ENCODE results near the gene PCCA.

The PCCA gene

GRCh38 chr13:100273138-100273537 lies 184.2 kb downstream of the PCCA start:
- Histone ChIP-seq H3K4me3 (ENCODE audit: insufficient read depth in 1 of 2, low read depth in 1 of 2, low read length in 2 of 2) (no peak overlapping the region), H3K79me1 (replicated peaks; ENCODE audit: low read length, poor library complexity, severe bottlenecking) (peaks cover 19% of the 10 kb centered on the region), H4K91ac (ENCODE audit: low read length) (no peak overlapping the region), H3K4ac (ENCODE audit: low read depth in 1 of 2, low read length in 2 of 2) (no peak overlapping the region), H2AK5ac (ENCODE audit: low read length, severe bottlenecking) (no peak overlapping the region), H3K14ac (ENCODE audit: low read length in 2 of 2) (no peak overlapping the region), H3K9me3 (ENCODE audit: control insufficient read depth, low read length) (no peaks in the 10 kb centered on the region), H2BK120ac (ENCODE audit: low read depth, low read length) (no peak overlapping the region), H3K36me3 (ENCODE audit: control insufficient read depth in 1 of 2, insufficient read depth in 2 of 2, low read depth in 1 of 2, low read length in 2 of 2) (peaks cover 7 to 32% of the 10 kb centered on the region in 2 experiments), H4K8ac (ENCODE audit: low read length) (no peak overlapping the region), H2AFZ (ENCODE audit: low read depth, low read length) (no peak overlapping the region), H3K4me2 (ENCODE audit: low read length, poor library complexity, severe bottlenecking) (no peak overlapping the region), H2BK5ac (ENCODE audit: low read depth, low read length, poor library complexity, severe bottlenecking) (no peak overlapping the region), H3K4me1 (ENCODE audit: control insufficient read depth, insufficient read depth, low read depth, low read length) (peaks cover 9% of the 10 kb centered on the region), H3K23ac (ENCODE audit: low read length in 2 of 2) (no peak overlapping the region), H2BK15ac (ENCODE audit: low read depth, poor library complexity, severe bottlenecking) (no peak overlapping the region), H3K9ac (ENCODE audit: low read length) (no peak overlapping the region), H3K27ac (ENCODE audit: low read length, poor library complexity, severe bottlenecking) (no peak overlapping the region), H3K27me3 (ENCODE audit: control insufficient read depth in 1 of 2, insufficient read depth in 1 of 2, low read length in 2 of 2) (no peaks in the 10 kb centered on the region), H3K18ac (ENCODE audit: low read depth in 1 of 2, low read length in 2 of 2) (no peak overlapping the region), H2BK12ac (ENCODE audit: low read length in 2 of 2) (no peak overlapping the region)
- 99% methylated on average over 5 of the region's 6 CpGs for WGBS
- no peak for DNase-seq

DNA sequence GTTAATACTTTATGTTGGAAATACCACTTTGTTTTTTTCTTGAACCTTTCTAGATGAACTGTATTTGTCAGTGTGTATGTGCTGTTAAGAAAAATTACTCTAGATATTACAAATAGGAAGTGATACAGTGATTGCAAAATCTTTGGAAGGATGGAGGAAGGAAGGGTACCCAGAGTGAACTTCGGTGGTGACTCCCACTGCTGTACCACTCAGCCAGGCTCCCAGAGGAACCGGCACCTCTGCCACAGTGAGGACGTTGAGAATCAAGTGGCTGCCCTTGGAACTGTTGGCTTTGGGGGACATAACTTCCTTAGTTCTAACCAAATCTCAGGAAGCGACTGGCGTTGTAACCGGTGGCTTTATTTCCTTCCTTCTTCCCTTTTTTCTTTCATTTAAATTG lies 184.7 kb downstream of the PCCA start:
- H3K9ac ChIP-seq (ENCODE audit: low read length): no peak overlapping the region
- H3K4me3 ChIP-seq (ENCODE audit: insufficient read depth in 1 of 2, low read depth in 1 of 2, low read length in 2 of 2): no peak overlapping the region
- H3K27ac ChIP-seq (ENCODE audit: low read length, poor library complexity, severe bottlenecking): no peak overlapping the region
- no peak overlapping the region for H2BK120ac ChIP-seq (ENCODE audit: low read depth, low read length)
- H2BK12ac ChIP-seq (ENCODE audit: low read length in 2 of 2): no peak overlapping the region
- H3K9me3 ChIP-seq (ENCODE audit: control insufficient read depth, low read length): no peaks in the 10 kb centered on the region
- no peak overlapping the region for H3K4ac ChIP-seq (ENCODE audit: low read depth in 1 of 2, low read length in 2 of 2)
- H3K4me2 ChIP-seq (ENCODE audit: low read length, poor library complexity, severe bottlenecking): no peak overlapping the region
- no peak overlapping the region for H4K91ac ChIP-seq (ENCODE audit: low read length)
- 93% methylated on average over 3 of the region's 6 CpGs for WGBS
- peaks cover 7 to 28% of the 10 kb centered on the region in 2 experiments for H3K36me3 ChIP-seq (ENCODE audit: control insufficient read depth in 1 of 2, insufficient read depth in 2 of 2, low read depth in 1 of 2, low read length in 2 of 2)
- H2AK5ac ChIP-seq (ENCODE audit: low read length, severe bottlenecking): no peak overlapping the region
- DNase-seq: no peak
- H2AFZ ChIP-seq (ENCODE audit: low read depth, low read length): no peak overlapping the region
- H3K23ac ChIP-seq (ENCODE audit: low read length in 2 of 2): no peak overlapping the region
- no peak overlapping the region for H3K18ac ChIP-seq (ENCODE audit: low read depth in 1 of 2, low read length in 2 of 2)
- no peak overlapping the region for H4K8ac ChIP-seq (ENCODE audit: low read length)
- H2BK5ac ChIP-seq (ENCODE audit: low read depth, low read length, poor library complexity, severe bottlenecking): peak overlapping the region; percentile 10
- H3K14ac ChIP-seq (ENCODE audit: low read length in 2 of 2): no peak overlapping the region
- H2BK15ac ChIP-seq (ENCODE audit: low read depth, poor library complexity, severe bottlenecking): no peak overlapping the region
- H3K79me1 ChIP-seq (replicated peaks; ENCODE audit: low read length, poor library complexity, severe bottlenecking): peaks cover 19% of the 10 kb centered on the region
- H3K4me1 ChIP-seq (ENCODE audit: control insufficient read depth, insufficient read depth, low read depth, low read length): peaks cover 9% of the 10 kb centered on the region
- H3K27me3 ChIP-seq (ENCODE audit: control insufficient read depth in 1 of 2, insufficient read depth in 1 of 2, low read length in 2 of 2): no peaks in the 10 kb centered on the region

- Histone ChIP-seq H3K27ac (ENCODE audit: low read length, poor library complexity, severe bottlenecking) (peak overlapping the region; percentile 48), H3K4me2 (ENCODE audit: low read length, poor library complexity, severe bottlenecking) (no peak overlapping the region), H2BK15ac (ENCODE audit: low read depth, poor library complexity, severe bottlenecking) (no peak overlapping the region), H3K4me1 (ENCODE audit: control insufficient read depth, insufficient read depth, low read depth, low read length) (peaks cover 9% of the 10 kb centered on the region), H3K9me3 (ENCODE audit: control insufficient read depth, low read length) (no peaks in the 10 kb centered on the region), H3K14ac (ENCODE audit: low read length in 2 of 2) (no peak overlapping the region), H4K8ac (ENCODE audit: low read length) (peak overlapping the region; percentile 50), H2AK5ac (ENCODE audit: low read length, severe bottlenecking) (no peak overlapping the region), H2BK120ac (ENCODE audit: low read depth, low read length) (no peak overlapping the region), H2AFZ (ENCODE audit: low read depth, low read length) (no peak overlapping the region), H3K4ac (ENCODE audit: low read depth in 1 of 2, low read length in 2 of 2) (no peak overlapping the region), H3K9ac (ENCODE audit: low read length) (no peak overlapping the region), H3K18ac (ENCODE audit: low read depth in 1 of 2, low read length in 2 of 2) (peak overlapping the region in 1 of 2 experiments; percentile 5), H3K4me3 (ENCODE audit: insufficient read depth in 1 of 2, low read depth in 1 of 2, low read length in 2 of 2) (no peak overlapping the region), H2BK5ac (ENCODE audit: low read depth, low read length, poor library complexity, severe bottlenecking) (no peak overlapping the region), H3K36me3 (ENCODE audit: control insufficient read depth in 1 of 2, insufficient read depth in 2 of 2, low read depth in 1 of 2, low read length in 2 of 2) (peaks cover 3 to 24% of the 10 kb centered on the region in 2 experiments), H3K27me3 (ENCODE audit: control insufficient read depth in 1 of 2, insufficient read depth in 1 of 2, low read length in 2 of 2) (no peaks in the 10 kb centered on the region), H2BK12ac (ENCODE audit: low read length in 2 of 2) (no peak overlapping the region), H3K79me1 (replicated peaks; ENCODE audit: low read length, poor library complexity, severe bottlenecking) (peaks cover 15% of the 10 kb centered on the region), H3K23ac (ENCODE audit: low read length in 2 of 2) (no peak overlapping the region), H4K91ac (ENCODE audit: low read length) (peak overlapping the region; percentile 2)
- peak; percentile 67 for DNase-seq
- WGBS: 75% methylated on average over 12 of the region's 12 CpGs
Measured at GRCh38 chr13:100274942-100275506, 186.1 kb downstream of the PCCA start.

DNA sequence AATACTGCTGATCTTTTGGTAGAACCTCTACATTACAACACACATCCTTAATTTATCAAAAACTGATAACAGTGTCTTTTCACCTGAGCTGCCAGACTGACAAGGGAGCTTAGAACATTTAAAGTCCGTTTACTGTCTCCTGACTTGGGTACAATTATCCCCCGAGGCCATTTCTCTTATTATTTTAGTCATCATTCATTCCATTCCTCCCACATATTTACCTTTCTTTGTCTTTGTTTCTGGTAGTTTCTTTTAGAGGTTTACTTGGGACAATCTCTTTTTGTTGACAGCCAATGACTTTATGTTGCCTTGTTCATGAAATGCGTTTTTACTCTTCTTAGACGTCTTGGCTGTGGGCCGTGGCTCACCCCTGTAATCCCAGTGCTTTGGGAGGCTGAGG lies 186.9 kb downstream of the PCCA start:
- WGBS: 97% methylated on average over 4 of the region's 5 CpGs
- H2BK15ac ChIP-seq (ENCODE audit: low read depth, poor library complexity, severe bottlenecking): no peak overlapping the region
- H2BK12ac ChIP-seq (ENCODE audit: low read length in 2 of 2): no peak overlapping the region
- H2BK5ac ChIP-seq (ENCODE audit: low read depth, low read length, poor library complexity, severe bottlenecking): no peak overlapping the region
- H2BK120ac ChIP-seq (ENCODE audit: low read depth, low read length): no peak overlapping the region
- H3K27me3 ChIP-seq (ENCODE audit: control insufficient read depth in 1 of 2, insufficient read depth in 1 of 2, low read length in 2 of 2): no peaks in the 10 kb centered on the region
- H2AK5ac ChIP-seq (ENCODE audit: low read length, severe bottlenecking): no peak overlapping the region
- no peak overlapping the region for H4K91ac ChIP-seq (ENCODE audit: low read length)
- H3K9ac ChIP-seq (ENCODE audit: low read length): no peak overlapping the region
- H4K8ac ChIP-seq (ENCODE audit: low read length): no peak overlapping the region
- H3K4me2 ChIP-seq (ENCODE audit: low read length, poor library complexity, severe bottlenecking): no peak overlapping the region
- H3K79me1 ChIP-seq (replicated peaks; ENCODE audit: low read length, poor library complexity, severe bottlenecking): peaks cover 13% of the 10 kb centered on the region
- peaks cover 9% of the 10 kb centered on the region for H3K4me1 ChIP-seq (ENCODE audit: control insufficient read depth, insufficient read depth, low read depth, low read length)
- H3K18ac ChIP-seq (ENCODE audit: low read depth in 1 of 2, low read length in 2 of 2): no peak overlapping the region
- no peak overlapping the region for H3K23ac ChIP-seq (ENCODE audit: low read length in 2 of 2)
- H3K14ac ChIP-seq (ENCODE audit: low read length in 2 of 2): no peak overlapping the region
- no peak overlapping the region for H3K4me3 ChIP-seq (ENCODE audit: insufficient read depth in 1 of 2, low read depth in 1 of 2, low read length in 2 of 2)
- H2AFZ ChIP-seq (ENCODE audit: low read depth, low read length): no peak overlapping the region
- no peak overlapping the region for H3K4ac ChIP-seq (ENCODE audit: low read depth in 1 of 2, low read length in 2 of 2)
- no peak for DNase-seq
- no peaks in the 10 kb centered on the region for H3K9me3 ChIP-seq (ENCODE audit: control insufficient read depth, low read length)
- H3K36me3 ChIP-seq (ENCODE audit: control insufficient read depth in 1 of 2, insufficient read depth in 2 of 2, low read depth in 1 of 2, low read length in 2 of 2): peaks cover 3 to 24% of the 10 kb centered on the region in 2 experiments
- no peak overlapping the region for H3K27ac ChIP-seq (ENCODE audit: low read length, poor library complexity, severe bottlenecking)

All from mesenchymal stem cell (in vitro differentiated cells and primary cell).